Liver (tissue), 3 donors: Measurements from ENCODE around the gene CALB2.

Experiments used
- ATF3 ChIP-seq: IDR thresholded peaks from 2 replicates; pipeline ENCODE4 v1.6.1; 2016; ENCODE audit warnings: antibody characterized with exemption
- CTCF ChIP-seq: fragments of 150-350 bp; IDR thresholded peaks from 2 replicates; pipeline ENCODE4 v1.5.1; 2017; ENCODE audit warnings: improper control_type of control experiment, low read depth, low read length; ENCODE audit not compliant: missing input control
- GABPA ChIP-seq, 2 donors: IDR thresholded peaks in 1 of 2; conservative IDR thresholded peaks in 1 of 2; 2 replicates each; pipeline ENCODE4 v1.6.1; 2016; ENCODE audit warnings: antibody characterized with exemption in 2 of 2, mild to moderate bottlenecking in 1 of 2, moderate library complexity in 1 of 2
- MAX ChIP-seq: IDR thresholded peaks from 2 replicates; pipeline ENCODE4 v1.6.1; 2016; ENCODE audit warnings: antibody characterized with exemption
- TAF1 ChIP-seq: conservative IDR thresholded peaks from 2 replicates; pipeline ENCODE4 v1.6.1; 2016; ENCODE audit warnings: antibody characterized with exemption, mild to moderate bottlenecking
- donor health status: healthy.
- donor health status: healthy.

DNA sequence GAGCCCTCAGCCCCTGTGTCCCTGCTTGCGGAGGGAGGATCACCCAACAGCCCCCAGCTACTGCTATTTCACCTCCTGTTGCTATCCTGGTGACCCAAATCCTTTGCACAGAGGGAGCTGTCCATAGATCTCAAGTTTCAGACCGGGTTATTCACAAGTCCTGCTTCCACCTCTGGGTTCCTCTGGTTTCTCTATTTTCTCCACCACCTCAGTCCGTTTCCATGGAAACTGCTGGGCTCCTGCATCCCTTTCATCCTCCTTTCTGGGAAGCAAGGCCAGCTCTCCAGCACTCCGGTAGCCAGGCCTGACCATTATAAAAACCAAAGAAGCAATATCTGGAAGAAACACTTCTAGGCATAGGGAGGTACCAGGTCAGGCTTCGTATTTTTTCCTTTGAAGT lies 4.8 kb upstream of the CALB2 start:
- TF ChIP-seq CTCF (no peak), MAX (no peak), ATF3 (no peak), TAF1 (no peak), GABPA (IDR thresholded peaks at IDR 0.05 in 1 of 2, conservative IDR thresholded peaks at IDR 0.05 in 1 of 2) (no peak)
